Endothelial cell of umbilical vein (primary cell): ENCODE data around the gene ALPL. TPM values are rescaled to one million over a fixed set of nuclear protein-coding genes. Genes with fewer than 3 reads are reported as not detected.

Source experiments
- BruUV-seq: library from RNA; stranded (reverse); fragments of 400-500 nt; replicated peaks from 2 replicates; lab custom pipeline; 2021; lab: Mats Ljungman, UMichigan
- CTCF ChIA-PET: fragments of 300-600, 350-600 bp; sonication (Branson Sonifier 250); formaldehyde crosslinking; loops from one replicate; lab custom pipeline; 2021; ENCODE audit warnings: antibody characterized with exemption, inconsistent platforms; lab: Charles Lee
- POLR2A ChIA-PET: fragments of 300-600, 350-600 bp; sonication (Branson Sonifier 250); formaldehyde crosslinking; loops from one replicate; lab custom pipeline; 2021; ENCODE audit warnings: antibody characterized with exemption, inconsistent platforms; lab: Charles Lee
- DNase-seq: peaks from one replicate; pipeline ENCODE4 v3.0.0-alpha.2; 2011; ENCODE audit warnings: low read depth, low spot score
- FAIRE-seq: peaks from 2 replicates; lab custom pipeline; 2011; peaks lifted over from hg19 to GRCh38; lab: Jason Lieb, UNC
- H2AFZ ChIP-seq: 2 replicates; pipeline ENCODE4 v1.6.0; 2012; ENCODE audit warnings: low read depth, low read length, control low read depth, inconsistent platforms
- H3K27ac ChIP-seq: 2 replicates; pipeline ENCODE4 v1.5.1; 2011; ENCODE audit warnings: low read depth, mild to moderate bottlenecking, control low read depth, low read length, moderate library complexity; ENCODE audit not compliant: insufficient read depth
- H3K27me3 ChIP-seq, 2 experiments: 2 replicates each; pipeline versions ENCODE4 v1.6.0 to v1.6.1; 2011; ENCODE audit warnings: low read length in 2 of 2, mixed read lengths in 1 of 2; ENCODE audit not compliant: control insufficient read depth in 2 of 2, insufficient read depth in 2 of 2
- H3K36me3 ChIP-seq, 2 experiments: 2 replicates in 1 of 2; 3 replicates in 1 of 2; pipeline ENCODE4 v1.5.1; 2011; ENCODE audit warnings: low read length in 2 of 2, mild to moderate bottlenecking in 1 of 2, moderate library complexity in 1 of 2; ENCODE audit not compliant: control insufficient read depth in 2 of 2, insufficient read depth in 2 of 2; ENCODE audit errors: extremely low read depth in 1 of 2
- H3K4me1 ChIP-seq: 3 replicates; pipeline ENCODE4 v1.5.1; 2011; ENCODE audit warnings: mild to moderate bottlenecking, low read length; ENCODE audit not compliant: control insufficient read depth, insufficient read depth; ENCODE audit errors: extremely low read depth
- H3K4me2 ChIP-seq: 2 replicates; pipeline ENCODE4 v1.6.1; 2011; ENCODE audit warnings: low read length, control low read depth, mixed read lengths; ENCODE audit not compliant: insufficient read depth
- H3K4me3 ChIP-seq, 3 experiments: fragments of 200-600 bp in 1 of 3; sonication (generic), shearing (Covaris generic) in 1 of 3; replicated peaks in 1 of 3; 2 replicates each; pipeline ENCODE4 v1.5.1; 2011 to 2016; ENCODE audit warnings: control low read depth in 3 of 3, low read length in 3 of 3, mild to moderate bottlenecking in 2 of 3, inconsistent platforms in 1 of 3, low read depth in 1 of 3, moderate library complexity in 1 of 3; ENCODE audit not compliant: insufficient read depth in 1 of 3
- H3K79me2 ChIP-seq: 2 replicates; pipeline ENCODE4 v1.6.0; 2012; ENCODE audit warnings: low read length, inconsistent platforms; ENCODE audit not compliant: control insufficient read depth, insufficient read depth
- H3K9ac ChIP-seq: replicated peaks from 2 replicates; pipeline ENCODE3; 2011; ENCODE audit warnings: low read length, control low read depth; ENCODE audit not compliant: insufficient read depth; ENCODE audit errors: extremely low read depth
- H3K9me1 ChIP-seq: replicated peaks from 3 replicates; pipeline ENCODE4 v1.6.0; 2011; ENCODE audit warnings: mild to moderate bottlenecking, low read length; ENCODE audit not compliant: control insufficient read depth, insufficient read depth; ENCODE audit errors: extremely low read depth
- H3K9me3 ChIP-seq: replicated peaks from 2 replicates; pipeline ENCODE4 v1.5.1; 2012; ENCODE audit warnings: low read length, inconsistent platforms; ENCODE audit not compliant: control insufficient read depth, insufficient read depth
- H4K20me1 ChIP-seq: replicated peaks from 2 replicates; pipeline ENCODE3; 2011; ENCODE audit warnings: mild to moderate bottlenecking, low read length; ENCODE audit not compliant: control insufficient read depth, insufficient read depth; ENCODE audit errors: extremely low read depth
- EZH2 ChIP-seq: IDR thresholded peaks from 2 replicates; pipeline ENCODE4 v1.6.1; 2012; ENCODE audit warnings: borderline replicate concordance, low read depth, mild to moderate bottlenecking, moderate library complexity, low read length, inconsistent platforms; ENCODE audit not compliant: severe bottlenecking
- FOS ChIP-seq: IDR thresholded peaks from 2 replicates; pipeline ENCODE4 v1.6.1; 2011; ENCODE audit warnings: mild to moderate bottlenecking, low read length, moderate library complexity, borderline replicate concordance; ENCODE audit not compliant: insufficient read depth
- GATA2 ChIP-seq: IDR thresholded peaks from 2 replicates; pipeline ENCODE4 v1.7.0; 2011; ENCODE audit warnings: low read depth, mild to moderate bottlenecking, moderate library complexity, mixed read lengths, low read length; ENCODE audit not compliant: insufficient read length, insufficient read depth
- JUN ChIP-seq: IDR thresholded peaks from 2 replicates; pipeline ENCODE4 v1.6.1; 2011; ENCODE audit warnings: borderline replicate concordance, low read depth; ENCODE audit not compliant: insufficient read length, insufficient read depth
- MYC ChIP-seq: IDR thresholded peaks from one replicate; pipeline ENCODE4 v1.6.1; 2011; ENCODE audit warnings: mild to moderate bottlenecking, low read depth, low read length
- POLR2A ChIP-seq: IDR thresholded peaks from 2 replicates; pipeline ENCODE4 v1.6.1; 2012; ENCODE audit warnings: low read depth, mild to moderate bottlenecking, control low read depth, low read length
- POLR2AphosphoS5 ChIP-seq: IDR thresholded peaks from 2 replicates; pipeline ENCODE4 v1.6.1; 2012; ENCODE audit warnings: low read depth, mild to moderate bottlenecking, control low read depth, low read length, moderate library complexity; ENCODE audit not compliant: insufficient read depth
- dilution Hi-C: fragments of 300-500 bp; cut with MboI; formaldehyde crosslinking; loops from one replicate; pipeline ENCODE4 v1.15.0; 2019; ENCODE audit warnings: low sequenced_read_pairs; ENCODE audit not compliant: extremely low pct_ligation_motif_present
- intact Hi-C: fragments of 100-400 bp; cut with micrococcal nuclease; formaldehyde crosslinking; loops from one replicate; pipeline ENCODE4 v1.10.0; 2022
- polyA plus RNA-seq, 4 experiments: library from polyadenylated mRNA; depleted of rRNA in 3 of 4; stranded (reverse) in 3 of 4; unstranded in 1 of 4; fragments of >200 nt; gene quantifications; 2 replicates each; pipeline versions ENCODE4 v1.2.1 to v1.2.3, GENCODE V29; 2011 to 2012; ENCODE audit warnings: missing spikeins in 1 of 4
- total RNA-seq: library from RNA; stranded (reverse); gene quantifications from 2 replicates; pipeline ENCODE4 v1.2.3, GENCODE V29; 2021
- TF ChIP-seq, protein P1 (sequence below): IDR thresholded peaks from 2 replicates; pipeline ENCODE4 v1.6.1; 2011; ENCODE audit not compliant: insufficient read depth, insufficient read length
- TF ChIP-seq, protein P2 (sequence below), 2 donors: IDR thresholded peaks; 1 replicate in 1 of 2; 2 replicates in 1 of 2; pipeline ENCODE4 v1.5.1; 2011; ENCODE audit warnings: low read length in 2 of 2, mild to moderate bottlenecking in 2 of 2, moderate library complexity in 2 of 2, control low read depth in 1 of 2, inconsistent platforms in 1 of 2, low read depth in 1 of 2; ENCODE audit not compliant: insufficient read depth in 1 of 2; ENCODE audit errors: extremely low read depth in 1 of 2

Gene ALPL
- total and polyA plus RNA-seq, 2 donors (not counting 3 experiments of a cell fraction or from before 2014, with no cell fraction given), result 0.38 to 0.92 TPM

DNA sequence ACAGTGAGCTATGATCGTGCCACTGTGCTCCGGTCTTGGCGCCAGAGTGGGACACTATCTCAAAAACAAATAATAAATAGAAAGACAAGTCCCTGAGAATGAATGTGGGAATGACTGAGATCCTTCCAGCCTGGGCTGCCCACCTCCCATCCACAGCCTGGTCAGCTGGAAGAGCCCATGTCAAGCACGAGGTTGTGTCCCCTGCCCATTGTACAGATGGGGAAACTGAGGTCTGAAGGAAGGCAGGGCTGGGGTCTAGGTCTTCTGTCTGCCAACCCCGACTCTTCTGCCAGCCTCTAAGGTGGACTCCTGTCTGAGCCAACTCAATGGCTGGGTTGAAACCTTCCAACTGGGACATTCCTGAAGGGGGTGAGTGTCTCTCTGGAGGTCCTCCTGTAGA lies 80.4 kb downstream of the ALPL start:
- ChIA-PET CTCF (interaction anchor here (1.8 kb wide), 1 partner anchor 219 kb away, joined by 5 read pairs; no protein-coding TSS in a partner anchor), POLR2A (no interaction called here)
- intact Hi-C loops, result no loop called here
- Histone ChIP-seq H3K27me3 (peaks cover 4 to 14% of the 10 kb centered on the region in 2 experiments), H4K20me1 (no peaks in the 10 kb centered on the region), H3K4me2 (no peak overlapping the region), H2AFZ (no peak overlapping the region), H3K27ac (no peak overlapping the region), H3K9me1 (no peaks in the 10 kb centered on the region), H3K79me2 (no peaks in the 10 kb centered on the region), H3K9ac (no peak overlapping the region), H3K9me3 (no peaks in the 10 kb centered on the region), H3K36me3 (no peaks in the 10 kb centered on the region), H3K4me3 (no peak overlapping the region), H3K4me1 (peaks cover 12% of the 10 kb centered on the region)
- dilution Hi-C loops, result no loop called here
- TF ChIP-seq JUN (no peak), FOS (no peak), POLR2A (no peak), EZH2 (no peak)
- FAIRE-seq (no peak), DNase-seq (no peak)
- no TSS peak for BruUV-seq

DNA sequence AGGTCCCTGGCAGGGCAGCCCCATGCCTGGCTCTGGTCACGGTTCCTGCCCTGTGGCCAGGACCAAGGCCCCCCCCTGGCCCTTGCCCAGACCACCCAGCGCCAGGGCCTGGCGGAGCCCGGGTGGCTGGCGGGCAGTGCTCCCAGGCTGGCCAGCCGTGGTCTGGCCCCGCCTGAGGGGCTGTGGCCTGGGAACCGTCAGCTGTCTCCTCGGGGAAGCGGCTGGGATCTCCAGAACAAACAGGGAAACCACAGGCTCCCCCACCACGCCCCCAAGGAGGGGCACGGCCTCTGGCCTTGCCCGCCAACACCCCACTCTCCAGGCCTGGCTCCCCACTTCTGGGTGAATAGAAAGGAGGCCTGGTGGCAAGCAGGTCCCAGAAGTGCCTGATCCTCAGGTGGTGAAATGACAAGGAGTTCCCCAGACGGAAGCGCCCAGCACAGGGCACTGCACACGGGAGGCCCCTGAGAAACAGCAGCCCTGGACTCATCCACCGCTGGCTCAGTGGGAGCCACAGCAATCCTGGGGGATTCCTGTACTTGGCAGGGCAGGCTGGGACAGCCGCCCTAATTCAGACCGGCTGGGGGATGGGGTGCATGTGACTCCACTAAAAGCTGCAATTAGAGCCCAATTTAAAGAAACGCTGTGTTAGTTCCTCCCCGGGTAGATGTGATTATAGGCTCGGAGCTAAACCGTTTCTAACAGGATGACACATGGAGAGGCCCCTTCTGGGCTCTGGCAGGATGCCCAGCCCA lies 81.1 kb downstream of the ALPL start:
- TF ChIP-seq JUN, result no peak
- no peak for TF ChIP-seq POLR2A
- TF ChIP-seq, protein P1, sequence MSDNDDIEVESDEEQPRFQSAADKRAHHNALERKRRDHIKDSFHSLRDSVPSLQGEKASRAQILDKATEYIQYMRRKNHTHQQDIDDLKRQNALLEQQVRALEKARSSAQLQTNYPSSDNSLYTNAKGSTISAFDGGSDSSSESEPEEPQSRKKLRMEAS, result no peak
- no peak for TF ChIP-seq FOS
- no peak for TF ChIP-seq EZH2
- no peak for TF ChIP-seq MYC
- TF ChIP-seq GATA2, result no peak
- TF ChIP-seq, protein P2, sequence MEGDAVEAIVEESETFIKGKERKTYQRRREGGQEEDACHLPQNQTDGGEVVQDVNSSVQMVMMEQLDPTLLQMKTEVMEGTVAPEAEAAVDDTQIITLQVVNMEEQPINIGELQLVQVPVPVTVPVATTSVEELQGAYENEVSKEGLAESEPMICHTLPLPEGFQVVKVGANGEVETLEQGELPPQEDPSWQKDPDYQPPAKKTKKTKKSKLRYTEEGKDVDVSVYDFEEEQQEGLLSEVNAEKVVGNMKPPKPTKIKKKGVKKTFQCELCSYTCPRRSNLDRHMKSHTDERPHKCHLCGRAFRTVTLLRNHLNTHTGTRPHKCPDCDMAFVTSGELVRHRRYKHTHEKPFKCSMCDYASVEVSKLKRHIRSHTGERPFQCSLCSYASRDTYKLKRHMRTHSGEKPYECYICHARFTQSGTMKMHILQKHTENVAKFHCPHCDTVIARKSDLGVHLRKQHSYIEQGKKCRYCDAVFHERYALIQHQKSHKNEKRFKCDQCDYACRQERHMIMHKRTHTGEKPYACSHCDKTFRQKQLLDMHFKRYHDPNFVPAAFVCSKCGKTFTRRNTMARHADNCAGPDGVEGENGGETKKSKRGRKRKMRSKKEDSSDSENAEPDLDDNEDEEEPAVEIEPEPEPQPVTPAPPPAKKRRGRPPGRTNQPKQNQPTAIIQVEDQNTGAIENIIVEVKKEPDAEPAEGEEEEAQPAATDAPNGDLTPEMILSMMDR (IDR thresholded peaks at IDR 0.05; ENCODE audit: extremely low read depth in 1 of 2, insufficient read depth in 1 of 2, low read depth in 1 of 2, low read length in 2 of 2), result no peak
- TF ChIP-seq POLR2AphosphoS5, result no peak
- no peak overlapping the region for H3K4me2 ChIP-seq
- dilution Hi-C loops, result no loop called here
- no peak overlapping the region for H2AFZ ChIP-seq
- ChIA-PET CTCF (no interaction called here), POLR2A (no interaction called here)
- no peak overlapping the region for H3K27ac ChIP-seq
- peaks cover 8% of the 10 kb centered on the region for H3K4me1 ChIP-seq
- FAIRE-seq (no peak), DNase-seq (no peak)
- H4K20me1 ChIP-seq, result no peaks in the 10 kb centered on the region
- H3K9ac ChIP-seq, result no peak overlapping the region
- BruUV-seq, result no TSS peak
- H3K9me1 ChIP-seq, result no peaks in the 10 kb centered on the region
- no peaks in the 10 kb centered on the region for H3K79me2 ChIP-seq
- H3K9me3 ChIP-seq, result no peaks in the 10 kb centered on the region
- peaks cover 4 to 14% of the 10 kb centered on the region in 2 experiments for H3K27me3 ChIP-seq
- H3K4me3 ChIP-seq, result no peak overlapping the region
- no peaks in the 10 kb centered on the region for H3K36me3 ChIP-seq
- intact Hi-C loops, result no loop called here
